ENCODE measurements around the gene RTP3.
"Not testable (repeated sequence)": the region's sequence is repeated elsewhere in the genome, so short reads cannot be mapped to it uniquely, and the experiment has no call there.

DNA sequence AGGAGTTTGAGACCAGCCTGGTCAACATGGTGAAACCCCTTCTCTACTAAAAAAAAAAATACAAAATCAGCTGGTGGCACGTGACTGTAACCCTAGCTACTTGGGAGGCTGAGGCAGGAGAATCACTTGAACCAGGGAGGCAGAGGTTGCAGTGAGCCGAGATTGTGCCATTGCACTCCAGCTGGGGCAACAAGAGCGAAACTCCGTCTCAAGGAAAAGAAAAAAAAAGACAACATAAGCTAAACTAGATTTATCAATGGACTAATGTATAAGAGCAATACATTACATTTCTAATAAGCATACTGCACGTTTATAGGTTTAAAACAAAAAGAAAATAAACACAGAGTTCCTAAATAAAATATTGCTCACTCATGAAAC lies 40.6 kb downstream of the RTP3 start:
- TF ChIP-seq EZH2 (IDR thresholded peaks at IDR 0.05; ENCODE audit: insufficient read depth, poor library complexity, severe bottlenecking); EZH2phosphoT487 (IDR thresholded peaks at IDR 0.05; ENCODE audit: insufficient read depth, low read depth): not testable (repeated sequence)

Data from GM23248 (cell line).